ENCODE results near the gene A3GALT2.

A3GALT2 gene

GRCh38 chr1:33343539-33343938, 22.6 kb upstream of the A3GALT2 start:
- POLR2A ChIA-PET = interaction anchor here (0.7 kb wide), 1 partner anchor 122 kb away, joined by 7 read pairs; no protein-coding TSS in a partner anchor
- CTCF ChIA-PET = interaction anchor here (0.9 to 2.2 kb wide), 2 partner anchors 12 to 48 kb away, joined by 3 to 10 read pairs; no protein-coding TSS in a partner anchor
- no peak for TF ChIP-seq CTCF (IDR thresholded peaks at IDR 0.05; ENCODE audit: control extremely low read depth, extremely low read depth, low read depth, missing control alignments)
- no peak for DNase-seq (ENCODE audit: extremely low spot score)

DNA sequence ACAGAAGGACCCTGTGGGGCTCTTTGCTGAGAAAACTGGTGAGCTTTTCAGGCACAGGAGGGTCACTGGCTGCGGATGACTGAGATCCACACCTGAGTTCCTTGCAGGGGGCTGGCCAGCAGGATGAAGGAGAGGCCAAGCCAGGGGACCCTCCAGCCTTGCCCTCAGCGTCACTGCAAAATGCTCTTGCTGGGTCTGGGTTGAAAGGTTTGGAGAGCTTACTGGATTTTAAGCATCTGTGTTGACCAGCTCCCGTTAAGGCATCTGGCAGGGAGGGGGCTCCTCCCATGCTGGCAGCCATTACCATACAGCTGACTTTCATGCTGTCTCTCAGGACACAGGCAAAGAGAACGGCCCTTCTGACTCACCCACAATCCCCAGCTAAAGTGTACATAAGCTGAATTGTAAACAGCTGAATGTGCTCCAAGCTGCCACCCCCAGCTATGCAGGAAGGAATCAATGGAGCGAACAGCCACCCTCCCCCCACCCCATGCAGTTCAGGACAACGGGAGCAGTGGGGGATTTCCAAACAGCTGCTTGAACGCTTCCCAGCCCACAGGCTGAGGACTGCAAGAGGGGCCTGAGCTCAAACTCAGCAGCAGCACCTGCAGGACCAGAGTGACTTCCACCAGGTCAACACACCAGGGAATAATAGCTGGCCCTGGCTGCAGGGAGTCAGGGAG, 21.3 kb upstream of the A3GALT2 start:
- DNase-seq (ENCODE audit: extremely low spot score) = no peak
- CTCF ChIA-PET = interaction anchor here (1.0 to 2.2 kb wide), 4 partner anchors 9 to 215 kb away, joined by 3 to 10 read pairs (median 6); no protein-coding TSS in a partner anchor
- no peak for TF ChIP-seq CTCF (IDR thresholded peaks at IDR 0.05; ENCODE audit: control extremely low read depth, extremely low read depth, low read depth, missing control alignments)
- POLR2A ChIA-PET = interaction anchor here (0.6 kb wide), 1 partner anchor 957 kb away, joined by 4 read pairs; no protein-coding TSS in a partner anchor

- ChIA-PET POLR2A (no interaction called here), CTCF (interaction anchor here (1.4 to 3.5 kb wide), 4 partner anchors 10 to 46 kb away, joined by 3 to 28 read pairs (median 8); no protein-coding TSS in a partner anchor)
- TF ChIP-seq CTCF (IDR thresholded peaks at IDR 0.05; ENCODE audit: control extremely low read depth, extremely low read depth, low read depth, missing control alignments) = no peak
- no peak for DNase-seq (ENCODE audit: extremely low spot score)
Measured at GRCh38 chr1:33341190-33341589, 20.3 kb upstream of the A3GALT2 start.

DNA sequence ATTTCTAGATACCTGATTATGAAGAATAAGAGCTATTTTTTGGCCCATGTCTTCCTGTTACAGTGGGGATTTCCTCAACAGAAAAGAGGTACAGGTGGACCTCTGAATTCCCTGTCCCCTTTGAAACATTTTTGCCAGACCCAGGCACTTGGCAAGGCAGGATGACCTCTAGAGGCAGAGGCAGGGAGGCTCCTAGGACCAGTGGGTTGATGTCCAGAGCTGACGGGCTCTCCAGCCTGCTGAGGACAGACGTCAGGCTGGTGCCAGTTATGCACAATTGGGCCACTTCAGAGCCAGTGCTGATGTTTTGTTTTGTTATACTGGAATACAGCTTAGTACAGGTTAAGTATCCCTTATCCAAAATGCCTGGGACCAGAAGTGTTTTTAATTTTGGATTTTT, 18.5 kb upstream of the A3GALT2 start:
- ChIA-PET POLR2A (no interaction called here), CTCF (interaction anchor here (0.9 to 3.5 kb wide), 6 partner anchors 10 to 127 kb away, joined by 3 to 28 read pairs (median 6); no protein-coding TSS in a partner anchor)
- no peak for DNase-seq (ENCODE audit: extremely low spot score)
- TF ChIP-seq CTCF (IDR thresholded peaks at IDR 0.05; ENCODE audit: control extremely low read depth, extremely low read depth, low read depth, missing control alignments) = no peak

- no peak for DNase-seq (ENCODE audit: extremely low spot score)
- no peak for TF ChIP-seq CTCF (IDR thresholded peaks at IDR 0.05; ENCODE audit: control extremely low read depth, extremely low read depth, low read depth, missing control alignments)
- ChIA-PET POLR2A (no interaction called here), CTCF (interaction anchor here (0.9 to 3.5 kb wide), 7 partner anchors 10 to 128 kb away, joined by 3 to 28 read pairs (median 4); no protein-coding TSS in a partner anchor)
Measured at GRCh38 chr1:33338440-33339211, 17.7 kb upstream of the A3GALT2 start.

DNA sequence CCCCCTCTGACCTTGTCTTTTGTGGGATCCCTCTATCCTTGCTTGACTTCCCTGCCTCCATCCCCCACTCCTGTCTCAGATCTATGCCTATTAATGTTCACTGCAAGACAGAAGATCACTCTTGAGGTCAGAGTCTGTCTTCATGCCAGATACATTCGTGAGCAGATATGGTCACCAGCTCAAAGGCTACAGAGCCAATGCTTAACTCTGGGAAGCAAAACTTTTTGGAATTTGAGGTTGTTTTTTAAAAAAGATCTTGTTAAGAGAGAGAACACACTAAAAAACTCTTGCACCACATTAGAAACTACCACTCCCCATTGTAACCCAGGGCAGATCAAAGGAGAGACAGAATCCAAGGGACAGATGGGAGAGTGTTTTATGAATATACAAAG, 17.1 kb upstream of the A3GALT2 start:
- no peak for TF ChIP-seq CTCF (IDR thresholded peaks at IDR 0.05; ENCODE audit: control extremely low read depth, extremely low read depth, low read depth, missing control alignments)
- no peak for DNase-seq (ENCODE audit: extremely low spot score)
- POLR2A ChIA-PET = no interaction called here
- CTCF ChIA-PET = interaction anchor here (1.2 to 3.5 kb wide), 4 partner anchors 9 to 41 kb away, joined by 4 to 28 read pairs (median 8); no protein-coding TSS in a partner anchor
